Parathyroid adenoma (tissue), 2 donors: ENCODE results near the gene OSBPL9.
A peak's percentile ranks its signal among the peaks of the same experiment; 100 is the strongest.
"Not testable (repeated sequence)": the region's sequence is repeated elsewhere in the genome, so short reads cannot be mapped to it uniquely, and the experiment has no call there.

ENCODE experiments used
- H2AFZ ChIP-seq: fragments of 300-600 bp; sonication (generic); one replicate; pipeline ENCODE4 v1.7.0; 2017; ENCODE audit warnings: antibody characterized with exemption, mild to moderate bottlenecking
- H3K27ac ChIP-seq: fragments of 300-600 bp; sonication (generic); one replicate; pipeline ENCODE4 v1.7.0; 2017
- H3K27me3 ChIP-seq: fragments of 300-600 bp; sonication (generic); one replicate; pipeline ENCODE4 v1.7.0; 2017; ENCODE audit warnings: low read length; ENCODE audit not compliant: control insufficient read depth, insufficient read depth
- H3K36me3 ChIP-seq: fragments of 300-600 bp; sonication (generic); one replicate; pipeline ENCODE4 v1.7.0; 2017; ENCODE audit warnings: low read length; ENCODE audit not compliant: control insufficient read depth, insufficient read depth
- H3K4me1 ChIP-seq: fragments of 300-600 bp; sonication (generic); one replicate; pipeline ENCODE4 v1.7.0; 2017; ENCODE audit warnings: control low read depth
- H3K4me2 ChIP-seq: fragments of 300-600 bp; sonication (generic); one replicate; pipeline ENCODE4 v1.7.0; 2017; ENCODE audit warnings: low read length
- H3K4me3 ChIP-seq: fragments of 300-600 bp; sonication (generic); one replicate; pipeline ENCODE4 v1.7.0; 2017; ENCODE audit warnings: low read depth, low read length
- H3K79me2 ChIP-seq: fragments of 300-600 bp; sonication (generic); one replicate; pipeline ENCODE4 v1.7.0; 2017; ENCODE audit warnings: control low read depth
- H3K9ac ChIP-seq: fragments of 300-600 bp; sonication (generic); one replicate; pipeline ENCODE4 v1.7.0; 2017; ENCODE audit warnings: mild to moderate bottlenecking
- H3K9me3 ChIP-seq: fragments of 300-600 bp; sonication (generic); one replicate; pipeline ENCODE4 v1.7.0; 2017; ENCODE audit warnings: low read length; ENCODE audit not compliant: control insufficient read depth
- TF ChIP-seq, protein P1 (sequence below): fragments of 300-600 bp; sonication (generic); IDR thresholded peaks from one replicate; pipeline ENCODE4 v1.7.0; 2017; ENCODE audit warnings: antibody characterized with exemption, mild to moderate bottlenecking
- donor health status: primary hyperparathyroidism.

The OSBPL9 gene

DNA sequence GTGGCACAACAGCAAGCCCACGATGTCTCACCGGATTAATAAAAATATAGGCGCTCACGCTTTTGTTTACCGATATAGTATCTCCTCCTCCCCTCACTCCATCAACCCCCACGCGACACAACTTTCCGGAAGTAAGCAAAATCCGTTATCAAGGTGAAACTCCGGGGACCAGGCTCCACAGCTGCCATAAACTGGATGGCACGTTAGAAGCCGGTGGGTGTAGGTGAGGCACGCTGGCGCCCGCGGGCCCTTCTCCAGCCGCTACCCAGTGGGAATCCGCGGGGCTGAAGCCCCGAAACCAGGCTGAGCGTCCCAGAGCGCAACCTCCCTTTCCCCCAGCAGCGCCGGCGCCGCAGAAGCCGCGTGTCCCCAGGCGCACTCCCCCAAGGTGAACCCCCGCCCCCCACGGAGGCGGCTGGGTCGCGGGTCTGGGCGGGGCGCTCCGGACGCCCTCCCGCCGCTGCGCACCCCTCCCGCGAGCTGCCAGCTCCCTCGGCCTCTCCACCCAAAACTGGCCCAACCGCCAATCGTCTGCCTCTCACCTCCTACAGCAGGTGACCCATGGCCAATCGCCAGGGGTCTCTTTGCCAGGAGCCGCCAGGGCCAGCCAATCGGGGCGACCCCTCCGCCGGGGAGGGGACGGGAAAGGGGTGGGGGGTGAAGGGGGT lies 112.4 kb downstream of the OSBPL9 start:
- Histone ChIP-seq H3K9me3 (no peaks in the 10 kb centered on the region), H3K9ac (peak overlapping the region; percentile 19), H3K4me3 (peak overlapping the region; percentile 87), H3K36me3 (no peaks in the 10 kb centered on the region), H3K4me1 (peaks cover 11% of the 10 kb centered on the region), H3K79me2 (peaks cover 2% of the 10 kb centered on the region), H3K27ac (peak overlapping the region; percentile 49), H2AFZ (peak overlapping the region; percentile 88), H3K4me2 (peak overlapping the region; percentile 77), H3K27me3 (no peaks in the 10 kb centered on the region)
- TF ChIP-seq, protein P1, sequence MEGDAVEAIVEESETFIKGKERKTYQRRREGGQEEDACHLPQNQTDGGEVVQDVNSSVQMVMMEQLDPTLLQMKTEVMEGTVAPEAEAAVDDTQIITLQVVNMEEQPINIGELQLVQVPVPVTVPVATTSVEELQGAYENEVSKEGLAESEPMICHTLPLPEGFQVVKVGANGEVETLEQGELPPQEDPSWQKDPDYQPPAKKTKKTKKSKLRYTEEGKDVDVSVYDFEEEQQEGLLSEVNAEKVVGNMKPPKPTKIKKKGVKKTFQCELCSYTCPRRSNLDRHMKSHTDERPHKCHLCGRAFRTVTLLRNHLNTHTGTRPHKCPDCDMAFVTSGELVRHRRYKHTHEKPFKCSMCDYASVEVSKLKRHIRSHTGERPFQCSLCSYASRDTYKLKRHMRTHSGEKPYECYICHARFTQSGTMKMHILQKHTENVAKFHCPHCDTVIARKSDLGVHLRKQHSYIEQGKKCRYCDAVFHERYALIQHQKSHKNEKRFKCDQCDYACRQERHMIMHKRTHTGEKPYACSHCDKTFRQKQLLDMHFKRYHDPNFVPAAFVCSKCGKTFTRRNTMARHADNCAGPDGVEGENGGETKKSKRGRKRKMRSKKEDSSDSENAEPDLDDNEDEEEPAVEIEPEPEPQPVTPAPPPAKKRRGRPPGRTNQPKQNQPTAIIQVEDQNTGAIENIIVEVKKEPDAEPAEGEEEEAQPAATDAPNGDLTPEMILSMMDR: no peak

DNA sequence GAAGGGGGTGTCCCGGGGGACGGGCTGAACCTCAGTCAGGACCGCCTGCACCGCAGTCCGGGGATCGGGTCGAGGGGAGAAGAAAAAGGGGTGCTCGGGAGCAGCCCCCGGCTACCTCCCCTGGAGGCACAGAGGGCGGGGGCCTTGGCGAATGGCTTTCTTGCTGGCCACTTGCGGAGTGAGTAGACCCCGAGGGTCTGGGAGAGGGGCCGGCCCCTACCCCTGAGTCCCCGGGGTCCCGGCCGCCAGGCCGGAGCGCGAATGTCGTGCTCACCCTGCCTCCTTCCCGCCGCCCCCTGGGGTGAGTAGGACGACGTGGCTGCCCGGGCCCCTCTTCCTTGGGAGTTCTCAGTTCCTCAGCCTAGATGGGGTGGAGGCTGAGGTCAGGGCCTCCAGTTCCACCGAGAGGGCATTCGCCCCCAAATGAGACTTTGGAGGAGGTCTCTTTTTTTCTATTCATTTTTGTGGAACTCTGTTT lies 113.0 kb downstream of the OSBPL9 start:
- TF ChIP-seq, protein P1: no peak
- H3K36me3 ChIP-seq: no peaks in the 10 kb centered on the region
- H3K79me2 ChIP-seq: peaks cover 2% of the 10 kb centered on the region
- H3K27me3 ChIP-seq: no peaks in the 10 kb centered on the region
- peak overlapping the region; percentile 77 for H3K4me2 ChIP-seq
- peak overlapping the region; percentile 87 for H3K4me3 ChIP-seq
- H3K4me1 ChIP-seq: peaks cover 14% of the 10 kb centered on the region
- peak overlapping the region; percentile 88 for H2AFZ ChIP-seq
- H3K9me3 ChIP-seq: no peaks in the 10 kb centered on the region
- H3K27ac ChIP-seq: peak overlapping the region; percentile 49
- H3K9ac ChIP-seq: no peak overlapping the region

DNA sequence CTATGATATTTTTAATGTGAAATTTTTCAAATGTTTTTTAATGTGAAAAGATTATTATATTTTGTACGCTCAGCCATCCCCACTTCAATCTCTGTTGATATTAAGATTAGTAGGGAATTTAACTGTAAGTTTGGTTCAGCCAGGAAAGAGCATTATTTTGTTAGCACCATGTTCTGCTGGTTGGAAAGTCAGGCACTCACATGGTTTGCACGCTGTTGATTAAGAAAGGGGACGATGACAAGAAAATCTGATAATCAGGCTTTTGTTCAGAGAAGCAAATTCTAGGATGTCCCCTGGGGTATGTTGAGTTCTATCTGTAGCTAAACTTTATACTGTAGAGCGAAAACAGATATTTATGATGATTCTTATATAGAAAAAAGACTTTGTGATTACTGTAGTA lies 115.1 kb downstream of the OSBPL9 start:
- peaks cover 14% of the 10 kb centered on the region for H3K4me1 ChIP-seq
- no peaks in the 10 kb centered on the region for H3K36me3 ChIP-seq
- peak overlapping the region; percentile 67 for H3K4me2 ChIP-seq
- peaks cover 2% of the 10 kb centered on the region for H3K79me2 ChIP-seq
- H3K9ac ChIP-seq: no peak overlapping the region
- H3K27ac ChIP-seq: peak overlapping the region; percentile 2
- H3K27me3 ChIP-seq: no peaks in the 10 kb centered on the region
- no peaks in the 10 kb centered on the region for H3K9me3 ChIP-seq
- TF ChIP-seq, protein P1: no peak
- H3K4me3 ChIP-seq: peak overlapping the region; percentile 36
- no peak overlapping the region for H2AFZ ChIP-seq

DNA sequence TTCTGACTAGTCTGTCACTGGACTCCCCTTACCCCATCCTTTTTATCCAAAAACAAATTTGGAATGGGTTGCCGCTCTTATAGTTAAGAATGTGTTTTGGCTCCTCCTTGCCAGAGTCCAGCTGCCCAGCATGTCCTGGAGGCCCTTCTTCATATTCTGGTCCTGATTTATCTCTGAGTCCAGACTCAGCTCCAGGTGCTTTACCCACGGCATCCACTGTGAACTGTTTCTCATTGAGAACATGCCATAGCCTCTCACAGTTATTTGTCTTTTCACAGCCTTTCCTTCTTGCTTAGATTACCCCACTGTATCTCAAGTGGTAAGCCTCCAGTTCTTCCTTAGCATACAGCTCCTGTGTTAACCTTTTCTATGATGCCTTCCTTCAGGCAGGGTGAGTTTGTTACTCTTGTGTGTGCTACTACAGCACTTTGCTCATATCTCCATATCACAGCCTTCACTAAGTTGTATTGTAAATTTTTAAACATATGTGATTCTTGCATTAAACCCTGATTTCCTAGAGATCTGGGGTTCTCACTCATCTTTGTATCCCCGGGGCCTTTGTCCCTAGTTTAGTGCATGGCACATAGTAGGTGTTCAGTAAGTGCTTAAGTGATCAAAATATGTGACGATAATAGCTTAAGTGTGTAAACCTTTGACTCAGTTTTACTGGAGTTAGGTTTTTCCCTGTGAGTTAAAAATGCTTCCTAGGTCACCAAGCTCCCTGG lies 116.0 kb downstream of the OSBPL9 start:
- peaks cover 14% of the 10 kb centered on the region for H3K4me1 ChIP-seq

DNA sequence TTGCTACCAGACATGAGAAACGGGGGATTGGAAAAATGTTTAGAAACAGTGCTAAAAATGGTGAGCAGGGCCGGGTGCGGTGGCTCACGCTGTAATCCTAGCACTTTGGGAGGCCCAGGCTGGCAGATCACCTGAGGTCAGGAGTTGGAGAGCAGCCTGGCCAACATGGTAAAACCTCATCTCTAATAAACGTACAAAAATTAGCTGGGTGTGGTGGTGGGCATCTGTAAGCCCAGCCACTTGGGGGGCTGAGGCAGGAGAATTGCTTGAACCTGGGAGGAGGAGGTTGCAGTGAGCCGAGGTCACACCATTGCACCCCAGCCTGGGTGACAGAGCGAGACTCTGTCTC lies 116.5 kb downstream of the OSBPL9 start:
- peaks cover 14% of the 10 kb centered on the region for H3K4me1 ChIP-seq
- H3K36me3 ChIP-seq, H3K9me3 ChIP-seq, H3K79me2 ChIP-seq, H2AFZ ChIP-seq, H3K27me3 ChIP-seq, H3K9ac ChIP-seq, H3K4me3 ChIP-seq: not testable (repeated sequence)
- H3K4me2 ChIP-seq: peak overlapping the region; percentile 67
- H3K27ac ChIP-seq: peak overlapping the region; percentile 67

More for the DNA sequence above, 116.0 kb downstream of the OSBPL9 start:
- H3K9ac ChIP-seq: no peak overlapping the region
- peaks cover 2% of the 10 kb centered on the region for H3K79me2 ChIP-seq
- H3K4me3 ChIP-seq: no peak overlapping the region
- no peak overlapping the region for H2AFZ ChIP-seq
- TF ChIP-seq, protein P1: no peak
- no peaks in the 10 kb centered on the region for H3K9me3 ChIP-seq
- peak overlapping the region; percentile 67 for H3K4me2 ChIP-seq
- H3K36me3 ChIP-seq: no peaks in the 10 kb centered on the region
- H3K27me3 ChIP-seq: no peaks in the 10 kb centered on the region
- H3K27ac ChIP-seq: peak overlapping the region; percentile 67
